Mesodermal cell (in vitro differentiated cells): ENCODE results near the gene TIAM2.

Experiments
- H3K27ac ChIP-seq: 2 replicates; pipeline ENCODE4 v1.7.0; 2013; ENCODE audit warnings: mild to moderate bottlenecking, low read depth, low read length, moderate library complexity; ENCODE audit not compliant: severe bottlenecking
- H3K36me3 ChIP-seq: 2 replicates; pipeline ENCODE4 v1.7.1; 2013; ENCODE audit warnings: mild to moderate bottlenecking, low read length, moderate library complexity; ENCODE audit not compliant: control insufficient read depth, insufficient read depth
- H3K4me1 ChIP-seq: one replicate; pipeline ENCODE4 v1.7.1; 2013; ENCODE audit warnings: mild to moderate bottlenecking, low read length; ENCODE audit not compliant: insufficient read depth, control insufficient read depth, poor library complexity, severe bottlenecking
- H3K4me3 ChIP-seq: 2 replicates; pipeline ENCODE4 v1.7.0; 2013; ENCODE audit warnings: low read length, control low read depth, mild to moderate bottlenecking; ENCODE audit not compliant: insufficient read depth, poor library complexity, severe bottlenecking; ENCODE audit errors: extremely low read depth
- H3K9me3 ChIP-seq: 2 replicates; pipeline ENCODE4 v1.7.1; 2013; ENCODE audit warnings: mild to moderate bottlenecking, low read length, moderate library complexity; ENCODE audit not compliant: control insufficient read depth
- WGBS, 2 experiments: methylation state at CpG; one replicate each; pipeline ENCODE4 v1.1.5; 2013; ENCODE audit warnings: missing lambda C conversion rate in 2 of 2; ENCODE audit not compliant: insufficient coverage in 2 of 2; 5-methylcytosine and 5-hydroxymethylcytosine counted together

TIAM2 gene

DNA sequence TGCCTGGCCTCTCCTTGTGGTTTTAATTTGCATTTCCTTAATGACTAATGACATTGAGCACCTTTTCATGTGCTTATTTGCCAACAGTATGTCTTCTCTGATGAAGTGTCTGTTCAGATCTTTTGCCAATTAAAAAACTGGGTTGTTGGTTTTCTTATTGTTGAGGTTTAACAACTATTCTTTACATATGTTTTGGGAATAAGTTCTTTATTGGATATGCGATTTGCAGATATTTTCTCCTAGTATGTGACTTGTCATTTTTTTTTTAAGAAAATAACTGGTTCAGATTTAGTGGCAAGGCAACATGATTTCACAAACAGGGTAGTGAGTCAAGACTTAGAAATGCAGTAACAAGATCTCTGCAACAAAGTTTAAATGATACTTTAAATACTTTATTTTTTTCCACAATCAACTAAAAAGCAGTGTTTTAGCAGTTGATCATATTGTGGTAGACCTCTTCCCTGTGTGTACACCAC, 67.8 kb downstream of the TIAM2 start:
- Histone ChIP-seq H3K4me3 (no peak overlapping the region), H3K27ac (no peak overlapping the region), H3K9me3 (no peaks in the 10 kb centered on the region), H3K36me3 (no peaks in the 10 kb centered on the region), H3K4me1 (no peaks in the 10 kb centered on the region)
- no CpG with 5 or more reads among the region's 1 CpG for WGBS, 2 experiments

DNA sequence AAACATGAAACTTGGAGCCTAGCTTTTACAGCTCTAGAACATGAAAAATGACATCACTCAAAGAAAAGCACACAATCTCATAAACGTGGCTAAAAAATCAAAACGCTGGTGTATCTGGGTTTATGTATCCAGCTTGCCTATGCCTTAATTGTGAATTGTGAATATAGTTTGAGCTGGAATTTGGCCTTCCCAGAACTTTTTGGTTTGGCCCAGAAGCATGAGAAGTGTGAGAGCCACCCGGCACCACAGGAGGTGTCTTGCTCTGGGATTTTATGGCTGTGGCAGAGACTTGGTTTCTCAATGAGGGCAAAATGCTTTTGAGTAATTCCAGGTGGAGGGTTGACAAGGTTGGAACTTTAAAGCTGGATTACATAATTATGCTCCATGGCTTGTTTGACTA, 69.2 kb downstream of the TIAM2 start:
- H3K9me3 ChIP-seq = no peaks in the 10 kb centered on the region
- no peaks in the 10 kb centered on the region for H3K36me3 ChIP-seq
- H3K27ac ChIP-seq = no peak overlapping the region
- no peaks in the 10 kb centered on the region for H3K4me1 ChIP-seq
- 90% methylated on average over 3 of the region's 3 CpGs; no CpG with 5 or more reads in 1 of the 2 experiments for WGBS, 2 experiments
- H3K4me3 ChIP-seq = no peak overlapping the region

DNA sequence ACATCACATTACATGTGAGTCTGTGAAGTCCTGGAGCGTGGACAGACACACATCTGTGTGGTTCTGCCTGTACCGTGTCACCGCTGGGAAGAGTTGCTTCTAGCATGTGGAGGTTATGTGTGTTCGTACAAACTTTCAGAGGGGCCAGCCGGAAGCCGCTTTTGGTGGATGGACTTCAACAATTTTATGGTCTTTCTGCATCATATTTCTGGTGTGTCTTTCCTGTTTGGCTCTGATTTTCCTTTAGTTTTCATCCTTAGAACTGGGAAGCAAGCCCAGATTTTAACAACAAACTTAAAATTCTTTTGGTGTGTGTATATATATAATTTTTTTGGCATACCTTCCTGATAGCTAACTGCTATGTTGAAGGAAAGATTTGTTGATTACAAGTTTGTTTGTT, 71.2 kb downstream of the TIAM2 start:
- H3K27ac ChIP-seq = no peak overlapping the region
- no peaks in the 10 kb centered on the region for H3K36me3 ChIP-seq
- no peaks in the 10 kb centered on the region for H3K4me1 ChIP-seq
- WGBS, 2 experiments = 100% methylated on average over 4 to 5 of the region's 6 CpGs
- H3K4me3 ChIP-seq = no peak overlapping the region
- H3K9me3 ChIP-seq = no peaks in the 10 kb centered on the region

DNA sequence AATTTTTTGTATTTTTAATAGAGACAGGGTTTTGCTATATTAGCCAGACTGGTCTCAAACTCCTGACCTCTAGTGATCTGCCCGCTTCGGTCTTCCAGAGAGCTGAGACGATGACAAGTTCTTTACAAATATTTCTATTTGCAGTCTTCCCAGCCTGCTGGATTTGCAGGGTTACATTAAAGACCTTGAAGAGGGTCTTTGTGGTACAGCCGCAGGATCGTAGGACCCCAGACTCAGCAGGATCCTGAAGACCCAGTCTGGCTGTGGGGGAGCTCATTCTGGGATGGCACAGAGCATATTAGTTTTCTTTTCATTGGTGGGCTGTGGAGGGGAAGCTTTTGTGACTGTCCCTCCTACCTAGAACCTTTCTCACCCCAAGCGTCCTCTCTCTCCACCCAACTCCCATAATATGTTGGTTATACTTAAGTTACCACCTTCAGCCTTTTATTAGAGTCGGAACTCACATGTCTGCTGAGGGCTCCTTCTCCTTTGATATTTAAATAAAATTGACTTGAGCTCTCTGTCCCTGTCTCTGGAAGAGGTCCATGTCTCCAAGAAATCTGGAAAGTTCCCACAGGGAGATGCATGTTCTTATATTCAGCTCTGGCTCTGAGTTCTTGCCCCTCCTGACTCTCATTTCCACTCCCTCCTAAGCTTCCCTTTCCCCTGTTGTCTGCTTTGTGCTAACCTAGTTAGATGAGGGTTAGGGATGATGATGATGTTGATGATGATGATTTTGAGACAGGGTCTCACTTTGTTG, 72.0 kb downstream of the TIAM2 start:
- H3K4me1 ChIP-seq = no peaks in the 10 kb centered on the region
- H3K27ac ChIP-seq = no peak overlapping the region
- no peaks in the 10 kb centered on the region for H3K36me3 ChIP-seq
- no peaks in the 10 kb centered on the region for H3K9me3 ChIP-seq
- no peak overlapping the region for H3K4me3 ChIP-seq
- 97 to 100% methylated on average over 3 to 6 of the region's 7 CpGs for WGBS, 2 experiments

DNA sequence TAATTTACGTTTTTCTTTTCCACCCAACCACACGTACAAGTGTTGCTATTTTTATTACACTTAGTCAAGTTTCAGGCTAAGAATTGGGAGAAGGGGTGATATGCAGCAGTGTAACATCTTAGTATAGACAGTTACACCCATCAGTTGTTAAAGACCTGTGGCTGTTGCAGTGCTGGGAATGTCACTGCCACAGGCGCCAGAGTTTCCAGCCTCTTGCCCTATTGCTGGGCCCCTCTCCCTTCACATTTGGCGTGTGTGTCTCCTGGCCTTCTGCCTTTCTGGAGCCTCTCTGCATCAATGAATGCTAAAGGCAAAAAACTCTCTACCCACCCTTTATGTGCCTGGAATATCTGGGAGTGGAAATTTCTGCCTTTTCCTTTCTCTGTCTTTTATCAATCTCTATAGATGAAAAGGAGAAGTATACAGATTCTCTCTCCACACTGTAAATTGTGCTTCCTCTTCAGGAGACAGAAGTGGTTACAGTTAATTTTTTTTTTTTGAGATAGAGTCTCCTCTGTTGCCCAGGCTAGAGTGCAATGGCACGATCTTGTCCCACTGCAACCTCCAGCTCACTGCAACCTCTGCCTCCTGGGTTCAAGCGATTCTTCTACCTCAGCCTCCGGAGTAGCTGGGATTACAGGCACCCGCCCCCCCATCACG, 73.0 kb downstream of the TIAM2 start:
- H3K27ac ChIP-seq = no peak overlapping the region
- no peaks in the 10 kb centered on the region for H3K9me3 ChIP-seq
- no peak overlapping the region for H3K4me3 ChIP-seq
- no peaks in the 10 kb centered on the region for H3K36me3 ChIP-seq
- WGBS, 2 experiments = 79 to 100% methylated on average over 5 of the region's 9 CpGs
- H3K4me1 ChIP-seq = no peaks in the 10 kb centered on the region

DNA sequence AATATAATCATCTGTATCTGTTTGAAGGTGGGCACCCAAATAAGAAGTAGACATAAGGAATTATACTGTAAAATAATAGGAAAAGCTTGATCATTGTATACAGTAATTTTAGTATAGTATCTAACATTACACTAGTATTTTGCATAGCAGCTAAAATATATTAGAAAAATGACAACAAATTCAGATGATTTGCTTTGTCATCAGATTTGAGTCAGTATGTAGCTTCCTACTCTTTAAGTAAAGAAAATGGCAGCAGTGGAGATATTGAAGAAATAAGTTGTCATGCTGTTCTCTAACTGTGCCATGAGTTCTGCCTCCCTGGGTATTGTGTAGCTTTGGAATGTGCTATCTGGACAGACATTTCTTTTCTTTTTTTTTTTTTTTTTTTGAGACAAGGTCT, 74.4 kb downstream of the TIAM2 start:
- Histone ChIP-seq H3K36me3 (no peaks in the 10 kb centered on the region), H3K4me3 (no peak overlapping the region), H3K4me1 (no peaks in the 10 kb centered on the region), H3K9me3 (no peaks in the 10 kb centered on the region), H3K27ac (no peak overlapping the region)

DNA sequence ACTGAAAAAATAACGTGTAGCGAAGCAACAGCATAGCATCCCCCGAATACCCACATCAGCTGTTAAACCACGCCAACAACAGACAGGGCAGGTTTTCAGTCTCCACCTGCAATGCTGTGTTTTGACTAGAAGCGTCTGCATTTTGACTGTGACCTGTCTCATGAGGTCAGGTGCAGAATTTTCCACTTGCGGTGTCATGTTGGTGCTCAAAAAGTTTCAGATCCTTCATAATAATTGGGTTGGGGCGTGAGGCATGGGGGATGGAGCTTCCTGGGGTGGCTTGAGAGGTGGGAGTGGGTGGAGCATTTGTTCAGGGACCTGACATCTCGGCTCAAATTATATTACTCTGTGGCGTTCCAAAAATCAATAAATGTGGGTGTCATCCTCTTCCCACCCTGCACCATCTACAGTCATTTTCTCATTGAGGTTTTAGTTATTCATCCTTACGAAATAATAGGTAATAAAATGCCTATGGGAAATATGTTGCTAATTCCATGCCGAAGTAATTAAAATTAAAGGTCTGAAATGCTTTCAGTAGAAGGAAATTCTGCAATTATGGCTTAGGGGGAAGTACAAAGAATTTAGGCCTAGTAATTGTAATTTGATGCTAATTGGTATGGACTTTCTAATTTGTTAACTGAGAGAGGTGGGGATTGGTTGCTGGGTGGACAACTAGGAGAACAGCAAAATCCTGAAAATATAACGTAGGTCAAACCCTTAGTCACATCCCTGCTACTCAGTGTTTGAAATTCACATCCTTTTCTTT, 81.0 kb downstream of the TIAM2 start:
- H3K27ac ChIP-seq = no peak overlapping the region

DNA sequence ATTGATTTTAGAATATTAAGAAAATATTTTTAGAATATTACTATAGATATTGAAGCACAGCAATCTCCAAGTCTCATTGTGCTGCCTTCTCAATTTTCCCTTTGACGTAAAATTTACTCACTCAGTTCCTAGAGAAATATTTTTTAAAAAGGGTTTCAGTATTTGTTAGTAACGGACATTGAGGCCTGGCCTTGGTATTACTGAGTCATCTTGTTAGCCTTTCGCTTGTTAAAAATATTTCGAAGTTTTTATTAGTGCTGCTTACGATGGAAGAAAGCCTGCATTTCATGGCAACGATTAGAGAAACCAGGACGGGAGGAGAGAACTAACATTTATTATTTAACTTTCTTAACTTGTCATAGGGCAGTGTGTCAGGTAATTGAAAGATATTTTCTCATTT, 82.2 kb downstream of the TIAM2 start:
- WGBS, 2 experiments = 100% methylated on average over 3 of the region's 7 CpGs; no CpG with 5 or more reads in 1 of the 2 experiments
- H3K4me1 ChIP-seq = peaks cover 23% of the 10 kb centered on the region
- H3K4me3 ChIP-seq = no peak overlapping the region
- H3K9me3 ChIP-seq = no peaks in the 10 kb centered on the region
- H3K36me3 ChIP-seq = no peaks in the 10 kb centered on the region
- no peak overlapping the region for H3K27ac ChIP-seq

More for the DNA sequence above, 81.0 kb downstream of the TIAM2 start:
- no peaks in the 10 kb centered on the region for H3K36me3 ChIP-seq
- peaks cover 23% of the 10 kb centered on the region for H3K4me1 ChIP-seq
- 84 to 86% methylated on average over 9 of the region's 12 CpGs for WGBS, 2 experiments
- no peaks in the 10 kb centered on the region for H3K9me3 ChIP-seq
- no peak overlapping the region for H3K4me3 ChIP-seq

DNA sequence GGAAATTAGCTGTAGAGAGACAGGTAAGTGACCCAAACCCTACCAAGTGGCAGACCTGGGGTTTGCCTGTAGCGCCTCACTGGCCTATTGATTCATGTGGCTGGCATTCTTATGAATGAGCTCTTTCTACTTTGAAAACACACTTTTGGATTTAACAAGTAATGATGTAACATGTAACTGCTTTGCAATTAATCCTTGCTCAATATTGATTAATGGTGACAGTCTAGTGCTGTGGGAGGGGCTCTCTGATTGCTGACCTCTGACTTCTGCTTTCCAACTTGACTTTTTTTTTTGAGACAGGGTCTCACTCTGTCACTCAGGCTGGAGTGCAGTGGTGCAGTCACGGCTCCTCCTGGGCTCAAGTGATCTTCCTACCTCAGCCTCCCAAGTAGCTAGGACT, 82.7 kb downstream of the TIAM2 start:
- no peak overlapping the region for H3K4me3 ChIP-seq
- no peaks in the 10 kb centered on the region for H3K36me3 ChIP-seq
- WGBS, 2 experiments = 83 to 94% methylated on average over 1 to 2 of the region's 2 CpGs
- no peaks in the 10 kb centered on the region for H3K9me3 ChIP-seq
- H3K4me1 ChIP-seq = peaks cover 23% of the 10 kb centered on the region
- no peak overlapping the region for H3K27ac ChIP-seq

DNA sequence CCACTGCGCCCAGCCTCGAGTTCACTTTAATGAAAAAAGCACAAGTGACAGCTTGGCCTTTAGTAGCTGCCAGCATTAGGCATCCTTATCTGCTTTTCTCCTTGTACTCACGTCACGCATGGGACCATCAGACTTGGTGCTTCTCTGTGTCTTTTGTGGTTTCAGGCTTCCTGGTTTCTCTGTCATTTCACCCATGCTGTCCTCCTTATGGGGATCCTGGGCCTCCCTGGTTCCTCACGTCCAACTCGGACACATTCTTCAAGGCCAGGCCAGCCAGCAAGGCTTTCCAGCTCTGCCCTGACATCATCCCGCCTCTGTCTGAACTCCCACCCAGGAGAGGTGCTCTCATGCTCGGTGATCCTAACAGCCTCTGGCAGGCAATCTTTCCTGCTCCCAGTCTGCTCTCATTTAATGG, 83.2 kb downstream of the TIAM2 start:
- no peak overlapping the region for H3K27ac ChIP-seq
- H3K4me3 ChIP-seq = no peak overlapping the region
- no peaks in the 10 kb centered on the region for H3K9me3 ChIP-seq
- 72 to 75% methylated on average over 7 of the region's 8 CpGs for WGBS, 2 experiments
- H3K4me1 ChIP-seq = peaks cover 23% of the 10 kb centered on the region
- no peaks in the 10 kb centered on the region for H3K36me3 ChIP-seq
